HK-2 (cell line): ENCODE data around the gene SYNM.

Source experiments
- DNase-seq: peaks from one replicate; pipeline ENCODE4 v3.0.0-alpha.2; 2018; ENCODE audit not compliant: unreplicated experiment

Gene SYNM

DNA sequence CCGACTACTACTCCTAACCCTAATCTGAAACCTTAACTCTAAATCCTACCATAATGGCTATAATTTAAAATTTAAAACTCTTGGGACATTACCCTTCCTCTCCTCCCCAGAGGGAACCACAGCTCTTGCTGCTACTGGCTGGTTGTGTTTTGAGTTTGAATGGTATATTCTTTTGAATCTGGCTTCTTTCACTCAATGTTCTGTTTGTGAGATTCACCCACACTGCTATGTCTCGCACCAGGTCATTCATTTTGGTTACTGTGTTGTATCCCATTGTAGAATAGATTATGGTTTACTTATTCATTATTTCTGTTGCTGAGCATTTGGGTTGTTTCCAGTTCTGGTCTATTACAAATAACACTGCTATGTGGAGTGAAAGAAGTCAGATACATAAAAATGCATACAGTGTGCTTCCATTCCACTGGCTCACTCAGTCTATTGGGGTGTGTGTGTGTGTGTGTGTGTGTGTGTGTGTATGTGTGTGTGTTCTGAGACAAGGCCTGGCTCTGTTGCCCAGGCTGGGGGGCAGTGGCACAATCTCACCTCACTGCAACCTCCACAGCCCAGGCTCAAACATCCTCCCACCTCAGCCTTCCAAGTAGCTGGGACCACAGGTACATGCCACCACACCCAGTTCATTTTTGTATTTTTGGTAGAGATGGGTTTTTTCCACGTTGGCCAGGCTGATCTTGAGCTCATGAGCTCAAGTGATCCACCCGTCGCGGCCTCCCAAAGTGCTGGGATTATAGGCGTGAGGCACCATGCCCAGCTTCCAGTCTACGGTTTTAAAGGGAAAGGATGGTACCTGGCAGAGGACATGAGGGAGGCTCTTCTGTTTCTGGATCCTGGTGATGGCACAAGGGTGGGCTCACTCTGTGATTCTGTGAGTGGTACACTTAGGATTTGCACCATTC is 19.2 kb upstream of the SYNM start:
- DNase-seq, result no peak

DNA sequence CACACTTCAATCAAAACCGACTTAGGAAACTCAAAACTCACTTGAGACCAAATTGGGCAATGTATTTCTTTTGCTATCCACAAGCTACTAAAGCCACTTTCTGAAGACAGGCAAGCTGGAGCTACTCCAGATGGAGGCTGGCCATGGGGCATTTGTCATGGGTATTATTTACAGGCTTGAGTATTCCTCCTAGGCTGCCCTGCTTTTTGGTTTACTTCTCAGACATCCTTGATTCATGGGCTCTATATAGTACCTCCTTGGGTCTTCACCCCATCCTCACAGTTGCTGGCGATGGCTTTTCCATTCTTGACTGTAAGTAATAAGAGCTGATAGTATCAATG is 18.6 kb upstream of the SYNM start:
- DNase-seq, result no peak

DNA sequence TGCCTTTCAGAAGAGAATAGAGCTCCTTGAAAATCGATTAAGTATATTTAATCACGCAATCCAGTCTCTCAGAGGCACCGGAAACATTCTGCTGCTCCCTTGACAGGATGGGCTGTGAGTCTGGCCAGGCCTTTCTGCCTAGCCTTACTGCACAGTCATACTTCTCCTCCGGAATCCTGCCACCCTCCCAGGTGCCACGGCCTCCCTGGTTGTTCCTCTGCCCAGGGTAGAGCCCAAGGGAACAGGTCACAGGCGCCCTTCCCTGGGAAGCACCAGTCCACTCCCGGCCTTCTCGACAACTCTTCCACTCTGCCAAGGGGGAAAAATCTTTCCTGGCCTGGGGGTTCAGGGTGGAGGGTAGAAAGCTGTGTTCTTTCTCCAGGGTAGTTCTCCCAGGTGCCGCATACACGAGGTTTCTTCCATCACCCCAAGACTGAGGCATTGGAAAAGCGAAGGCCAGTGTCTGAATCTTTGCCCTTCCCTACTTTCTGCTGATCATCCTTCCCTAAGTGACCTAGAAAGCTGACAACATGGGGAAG is 17.4 kb upstream of the SYNM start:
- DNase-seq, result no peak

DNA sequence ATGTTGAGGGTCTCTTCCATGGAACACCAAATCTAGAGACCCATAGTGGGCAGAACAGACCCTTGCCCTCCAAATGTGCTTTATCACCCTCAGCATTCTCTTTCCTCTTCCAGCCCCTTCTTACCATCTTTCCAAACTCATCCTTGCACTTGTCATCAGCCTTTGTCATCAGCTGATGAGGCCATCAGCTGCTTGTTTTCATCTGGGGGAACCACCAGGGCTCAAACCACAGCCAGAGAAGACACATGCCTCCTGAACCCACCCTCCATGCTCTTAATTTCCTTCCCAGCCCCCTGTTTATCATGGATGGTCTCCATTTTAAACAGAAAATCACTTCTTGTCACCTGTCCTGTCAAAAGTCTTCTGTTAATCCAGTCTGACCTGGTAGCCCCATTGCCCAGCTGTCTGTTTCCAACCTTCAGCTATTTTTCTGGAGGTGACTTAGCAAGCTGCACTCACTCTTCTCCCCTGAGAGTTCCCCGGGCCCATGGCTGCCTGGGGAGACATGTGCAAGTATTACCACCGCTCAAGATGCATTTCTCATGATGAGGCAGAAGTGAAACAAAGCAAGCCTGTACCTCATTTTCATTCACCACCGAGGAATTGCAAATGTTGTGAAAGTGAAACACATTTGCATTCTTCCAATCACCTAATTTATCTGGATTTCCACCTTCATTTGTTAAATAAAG is 14.7 kb upstream of the SYNM start:
- DNase-seq, result no peak

DNA sequence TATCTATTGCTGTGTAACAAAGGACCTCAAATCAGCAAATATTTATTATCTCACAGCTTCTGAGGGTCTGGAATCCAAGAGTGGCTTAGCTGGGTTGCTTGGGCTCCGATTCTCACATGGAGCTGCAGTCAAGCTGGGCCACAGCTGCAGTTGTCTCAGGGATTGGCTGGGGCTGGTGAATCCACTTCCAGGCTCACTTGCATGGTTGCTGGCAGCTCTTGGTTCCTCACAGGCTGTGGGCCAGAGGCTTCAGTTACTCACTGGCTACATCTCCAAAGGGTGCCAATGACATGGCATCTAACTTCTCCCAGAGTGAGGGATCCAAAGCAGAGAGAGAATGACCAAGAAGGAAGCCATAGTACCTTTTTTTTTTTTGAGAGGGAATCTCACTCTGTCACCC is 13.9 kb upstream of the SYNM start:
- no peak for DNase-seq

DNA sequence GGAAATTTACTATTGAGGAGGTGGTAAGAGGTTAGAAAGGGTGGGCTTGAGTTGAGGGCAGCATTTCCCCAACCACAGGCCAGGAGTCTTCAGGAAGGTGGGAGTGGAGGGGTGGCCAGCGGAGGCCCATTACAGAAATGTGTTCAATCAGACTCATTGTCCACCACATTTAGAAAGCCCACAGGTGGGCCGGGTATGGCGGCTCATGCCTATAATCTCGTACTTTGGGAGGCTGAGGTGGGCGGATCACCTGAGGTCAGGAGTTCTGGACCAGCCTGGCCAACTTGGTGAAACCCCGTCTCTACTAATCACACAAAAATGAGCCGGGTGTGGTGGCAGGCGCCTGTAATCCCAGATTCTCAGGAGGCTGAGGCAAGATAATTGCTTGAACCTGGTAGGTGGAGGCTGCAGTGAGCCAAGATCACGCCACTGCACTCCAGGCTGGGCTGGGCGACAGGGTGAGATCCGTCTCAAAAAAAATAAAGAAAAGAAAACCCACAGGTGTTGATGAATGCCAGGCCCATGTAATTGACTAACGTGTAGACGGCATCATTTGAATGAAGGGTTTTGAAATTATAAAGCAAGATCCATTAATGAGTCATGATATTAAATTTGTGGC is 12.2 kb upstream of the SYNM start:
- no peak for DNase-seq

DNA sequence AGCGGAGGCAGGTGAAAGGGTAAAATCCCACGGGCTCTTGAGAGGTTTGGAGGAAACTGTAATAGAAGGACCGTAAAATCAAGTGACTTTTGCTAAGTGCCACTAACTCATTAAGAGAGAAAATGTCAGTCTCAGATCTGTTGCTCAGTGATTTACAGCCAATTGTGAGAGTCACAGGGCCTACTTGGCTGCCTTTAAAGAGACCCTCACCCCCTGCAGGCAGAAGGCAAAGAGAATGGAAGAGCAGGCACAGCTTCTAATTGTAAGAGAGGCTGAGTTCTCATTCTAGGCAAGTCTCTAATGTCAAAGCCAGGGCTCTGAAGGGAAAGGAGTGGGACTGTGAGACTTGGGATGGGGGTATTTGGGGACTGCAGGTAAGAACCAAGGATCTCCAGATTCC is 9.3 kb upstream of the SYNM start:
- DNase-seq, result no peak

DNA sequence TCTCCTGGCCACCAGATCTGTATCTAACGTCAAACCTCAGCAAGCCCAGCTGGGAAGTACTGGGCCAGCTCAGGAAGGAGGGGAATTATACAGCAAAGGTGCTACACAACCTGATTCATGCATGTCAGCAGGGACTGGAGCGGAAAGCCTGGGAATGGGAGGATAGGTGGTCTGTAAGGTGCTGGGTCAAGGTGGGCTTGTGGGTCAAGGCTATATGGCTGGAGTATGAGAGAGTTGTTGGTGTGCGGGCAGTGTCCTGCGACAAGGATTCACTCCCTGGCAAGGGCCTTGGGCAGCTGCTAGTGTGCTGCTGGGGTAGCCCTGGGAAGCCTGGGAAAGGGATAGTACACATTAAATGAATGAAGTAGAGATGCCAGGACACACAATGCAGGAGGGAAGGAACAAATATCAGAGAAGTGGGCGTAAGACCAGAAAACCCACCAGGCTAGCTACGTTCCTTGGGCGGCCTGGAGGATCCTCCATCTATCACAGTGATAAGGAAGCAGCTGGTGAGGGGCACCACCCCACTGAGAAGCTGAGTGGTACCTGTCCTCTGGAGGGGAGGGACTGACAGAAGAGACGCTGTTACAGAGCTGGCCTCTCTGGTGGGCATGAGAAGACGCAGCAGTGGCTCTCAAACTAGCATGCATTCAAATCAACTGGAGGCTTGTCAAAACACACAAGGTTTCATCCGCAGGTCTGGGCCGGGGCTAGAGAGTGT is 8.5 kb upstream of the SYNM start:
- no peak for DNase-seq

DNA sequence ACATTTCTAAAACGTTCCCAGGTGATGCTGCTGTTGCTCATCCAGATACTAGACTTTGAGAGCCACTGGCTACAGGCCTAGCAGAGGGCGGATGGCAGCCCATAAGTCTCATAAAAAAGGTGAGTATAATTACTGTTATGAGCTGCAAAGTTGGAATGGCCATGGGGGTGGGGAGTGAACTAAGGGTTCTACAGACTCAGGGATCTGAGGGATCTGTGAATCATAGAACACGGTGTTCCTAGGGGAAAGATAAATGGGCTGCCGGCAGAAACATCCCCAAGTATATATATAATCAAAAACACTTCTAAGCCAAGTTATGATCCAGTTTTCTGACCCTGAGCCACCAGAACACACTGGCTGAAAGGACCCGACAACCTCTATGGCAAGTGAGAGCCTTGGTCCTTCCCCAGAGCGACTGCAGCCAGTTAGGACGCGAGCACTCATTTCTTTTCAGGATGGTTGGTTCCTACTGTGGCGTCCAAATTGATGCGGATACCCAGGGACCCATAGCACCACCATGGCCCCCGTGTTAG is 7.9 kb upstream of the SYNM start:
- DNase-seq, result no peak

DNA sequence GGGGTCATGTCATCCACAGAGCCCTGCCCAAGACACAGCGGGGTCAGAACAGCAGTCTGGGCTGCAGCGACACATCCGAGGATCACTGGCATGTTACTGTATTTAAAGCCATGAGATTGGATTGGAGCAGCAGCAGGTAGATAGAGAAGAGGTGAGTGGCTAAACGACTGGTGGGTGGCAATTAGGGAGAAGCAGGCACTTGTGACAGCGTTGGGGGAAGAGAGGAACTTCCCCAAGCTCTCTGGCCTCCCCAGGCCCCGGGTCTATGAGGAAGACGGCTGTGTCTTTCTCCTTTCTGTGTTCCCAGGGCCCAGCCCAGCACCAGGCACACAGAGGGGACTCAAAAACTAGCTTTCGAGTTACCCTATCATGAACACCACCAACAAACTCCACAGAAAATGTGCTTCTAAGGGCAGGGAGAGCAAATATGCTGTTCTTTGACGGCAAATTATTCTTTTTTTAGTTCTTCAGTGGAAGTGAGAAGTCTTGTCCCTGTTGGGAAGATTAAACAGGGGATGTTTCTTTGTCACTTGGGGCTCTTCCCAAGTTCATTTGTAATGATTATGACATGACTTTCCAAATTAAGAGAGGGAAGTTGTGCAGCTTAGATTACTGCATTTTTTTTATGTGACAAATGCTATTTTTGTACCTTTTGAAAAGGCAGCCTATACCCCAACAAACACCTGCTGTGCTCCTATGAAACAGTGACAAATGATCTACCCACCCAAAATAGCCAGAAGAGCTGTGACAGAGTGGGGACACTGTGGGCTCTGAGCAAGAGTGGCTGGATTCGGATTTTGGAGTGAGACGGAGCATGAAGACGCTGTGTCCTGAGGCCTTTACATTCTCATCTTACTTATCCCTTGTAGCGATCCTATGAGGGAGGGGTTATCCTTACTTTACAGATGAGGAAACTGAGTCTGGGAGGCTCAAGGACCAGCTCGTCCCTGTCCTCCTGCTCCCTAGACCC is 7.2 kb upstream of the SYNM start:
- DNase-seq, result no peak

DNA sequence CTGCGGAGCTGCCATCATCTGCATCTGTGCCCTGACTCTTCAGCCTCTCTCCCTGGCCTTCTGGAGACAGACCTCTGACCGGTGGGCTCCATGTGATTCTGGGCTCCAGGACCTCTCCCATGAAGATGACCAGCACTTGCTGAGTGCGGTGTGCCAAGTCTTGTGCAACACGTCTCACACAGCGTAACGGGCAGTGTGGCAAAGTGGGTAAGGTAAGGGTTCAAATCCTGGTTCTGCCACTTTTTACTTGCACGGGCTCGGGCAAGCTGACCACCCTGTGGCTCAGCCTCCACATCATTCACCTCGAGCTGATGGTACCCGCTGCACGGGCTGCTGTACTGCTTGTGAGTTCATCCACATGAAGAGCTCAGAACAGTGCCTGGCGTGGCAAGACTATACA is 6.5 kb upstream of the SYNM start:
- DNase-seq, result no peak

DNA sequence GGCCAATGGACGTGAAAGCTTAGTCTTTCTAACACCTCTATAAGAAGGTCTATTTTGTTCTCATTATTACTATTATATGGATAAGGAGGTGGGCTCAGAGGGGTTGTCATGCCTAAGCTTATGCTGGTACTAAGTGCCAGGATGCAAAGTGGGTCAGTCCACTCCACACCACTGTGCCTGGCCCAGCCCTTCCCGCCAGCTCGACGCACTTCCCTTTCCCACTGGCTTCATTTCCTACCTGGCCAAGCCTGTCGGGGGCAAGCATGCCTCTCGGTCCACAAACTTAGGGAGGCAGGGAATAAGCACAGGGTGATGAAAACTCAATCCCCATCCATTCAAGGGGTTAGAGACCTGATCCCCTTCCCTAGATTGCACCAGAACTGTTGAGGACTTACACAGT is 5.9 kb upstream of the SYNM start:
- no peak for DNase-seq

DNA sequence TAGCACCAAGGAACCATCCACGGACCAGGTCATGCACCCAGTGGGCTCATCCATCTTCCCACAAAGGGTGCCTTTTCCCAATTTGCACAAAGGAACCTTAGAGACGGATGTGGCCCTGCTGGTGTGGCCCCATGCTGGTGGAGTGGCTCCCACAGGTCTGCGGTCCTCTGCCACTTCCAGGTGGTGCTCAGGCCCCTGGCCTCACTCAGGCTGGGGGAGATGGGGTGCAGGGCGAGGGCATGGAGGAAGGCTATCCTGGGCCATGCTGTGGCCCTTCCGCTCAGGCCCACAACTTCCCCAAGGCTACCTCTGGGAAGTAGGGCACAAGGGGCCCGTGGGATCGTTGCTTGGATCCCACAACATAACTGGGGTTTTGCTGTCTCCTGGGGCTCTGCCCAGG is 5.2 kb upstream of the SYNM start:
- no peak for DNase-seq

DNA sequence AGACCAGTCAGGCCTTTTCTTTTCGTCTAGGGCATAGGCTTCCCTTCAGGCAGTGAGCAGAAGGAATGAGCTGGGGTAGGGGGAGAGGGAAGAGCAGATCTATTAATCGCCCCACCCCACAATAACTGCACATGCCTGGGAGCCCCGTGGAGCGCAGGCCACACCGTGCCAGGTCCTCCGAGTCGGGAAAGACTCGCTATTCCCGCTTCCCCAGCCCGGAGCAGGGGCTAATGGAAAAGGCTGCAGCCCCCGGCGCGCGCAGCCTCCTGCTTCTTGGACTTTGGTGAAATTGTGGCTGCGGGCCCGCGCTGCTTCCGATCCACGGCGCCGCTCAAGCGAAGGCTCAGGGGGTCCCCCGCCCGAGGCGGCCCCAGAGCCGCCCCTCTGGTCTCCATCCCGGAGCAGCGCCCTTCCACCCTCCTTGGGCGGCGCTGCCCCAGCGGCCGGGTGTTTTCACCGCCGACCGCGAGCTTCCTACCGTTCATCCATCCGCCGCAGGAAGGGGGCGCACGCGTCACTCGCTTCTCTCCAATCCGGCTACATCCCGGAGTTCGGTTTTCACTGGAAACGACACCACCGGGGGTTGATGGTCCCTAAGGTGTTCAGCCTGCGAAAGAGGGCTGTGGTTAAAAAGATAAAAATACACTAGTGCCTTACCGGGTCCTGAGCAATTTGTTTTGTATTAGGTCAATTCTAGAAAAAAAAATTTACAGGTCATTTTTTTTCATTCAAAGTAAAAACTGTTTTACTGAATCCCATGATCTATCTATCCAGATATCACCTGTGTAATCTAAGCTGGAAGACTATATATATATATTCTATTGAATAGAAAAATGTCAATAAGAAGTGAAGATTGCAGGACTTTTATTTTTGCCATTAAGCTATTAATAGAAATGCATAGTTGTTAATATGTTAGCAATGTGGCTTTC is 4.4 kb upstream of the SYNM start:
- DNase-seq, result peak; percentile 66

DNA sequence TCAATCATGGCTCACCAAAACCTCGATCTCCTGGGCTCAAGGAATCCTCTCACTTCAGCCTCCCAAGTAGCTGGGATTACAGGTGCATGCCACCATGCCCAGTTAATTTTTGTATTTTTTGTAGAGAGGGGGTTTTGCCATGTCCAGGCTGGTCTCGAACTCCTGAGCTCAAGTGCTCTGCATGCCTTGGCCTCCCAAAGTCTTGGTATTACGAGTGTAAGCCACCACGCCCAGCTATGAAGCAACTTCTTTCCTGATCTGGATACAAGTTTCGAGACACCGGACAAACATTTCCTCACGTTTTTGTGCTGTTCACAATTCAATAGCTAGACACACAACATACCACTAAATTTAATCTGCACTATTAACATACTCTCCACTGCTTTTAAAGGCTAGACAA is 3.4 kb upstream of the SYNM start:
- DNase-seq, result no peak

DNA sequence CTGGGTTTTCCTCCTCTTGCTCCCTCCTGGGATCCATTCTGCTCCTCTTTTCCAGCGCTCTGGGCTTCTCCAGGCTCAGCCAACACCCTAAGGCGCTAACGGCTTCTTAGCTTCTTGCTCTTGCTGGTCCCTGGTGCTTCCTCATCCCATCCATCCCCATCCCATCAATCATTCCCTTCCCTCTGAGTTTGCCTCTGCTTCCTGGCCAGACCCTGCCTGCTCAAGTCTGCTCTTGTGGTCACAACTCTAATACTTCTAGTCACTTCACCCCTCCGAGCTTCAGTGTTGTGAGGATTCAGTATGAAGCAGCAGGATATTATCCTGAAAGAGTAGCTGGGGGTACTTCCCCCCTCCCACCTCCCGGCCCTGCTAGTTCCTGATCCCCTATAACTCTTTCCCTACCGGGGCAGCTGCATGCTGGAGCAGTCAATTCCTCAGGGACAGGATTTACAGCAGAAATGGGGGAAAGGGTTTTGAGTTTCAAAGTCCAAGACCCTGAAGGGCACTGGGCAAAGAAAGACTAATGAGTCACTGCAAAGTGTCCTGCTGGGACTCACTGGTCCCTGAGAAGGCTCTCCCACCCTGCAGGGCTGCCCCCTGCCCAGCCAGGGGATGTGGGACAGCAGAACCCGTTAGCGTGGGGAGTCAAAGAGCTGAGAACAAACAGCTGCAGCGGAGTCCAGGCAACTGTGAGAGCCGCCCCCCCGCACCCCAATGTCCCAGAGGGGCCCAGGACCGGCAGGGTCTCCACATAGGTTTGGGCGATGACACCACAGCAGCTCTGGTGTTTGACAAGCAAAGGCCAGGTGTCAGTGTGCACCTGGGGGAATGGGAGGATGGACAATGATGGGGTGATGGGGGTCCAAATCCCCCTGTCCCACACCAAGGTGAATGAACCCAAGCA is 2.3 kb upstream of the SYNM start:
- DNase-seq, result no peak

DNA sequence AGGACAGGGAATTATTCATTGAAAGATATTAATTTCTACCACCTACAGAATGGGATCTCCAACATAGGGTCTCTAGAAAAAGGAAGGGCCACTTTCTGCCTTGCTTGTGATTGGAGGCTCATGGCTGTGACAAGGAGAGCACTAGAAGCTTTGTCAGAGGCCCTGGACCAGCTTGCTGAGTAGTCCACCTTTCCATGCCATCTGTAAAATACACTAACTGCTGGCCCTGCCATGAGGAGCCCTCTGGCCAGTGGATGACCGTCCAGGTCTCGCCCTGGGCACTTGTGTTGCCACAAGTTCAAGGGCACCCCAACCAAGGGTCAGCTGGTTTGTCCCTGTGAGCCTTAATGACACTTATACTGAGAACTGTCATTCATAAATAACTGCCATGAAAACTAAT is 1.6 kb upstream of the SYNM start:
- no peak for DNase-seq

DNA sequence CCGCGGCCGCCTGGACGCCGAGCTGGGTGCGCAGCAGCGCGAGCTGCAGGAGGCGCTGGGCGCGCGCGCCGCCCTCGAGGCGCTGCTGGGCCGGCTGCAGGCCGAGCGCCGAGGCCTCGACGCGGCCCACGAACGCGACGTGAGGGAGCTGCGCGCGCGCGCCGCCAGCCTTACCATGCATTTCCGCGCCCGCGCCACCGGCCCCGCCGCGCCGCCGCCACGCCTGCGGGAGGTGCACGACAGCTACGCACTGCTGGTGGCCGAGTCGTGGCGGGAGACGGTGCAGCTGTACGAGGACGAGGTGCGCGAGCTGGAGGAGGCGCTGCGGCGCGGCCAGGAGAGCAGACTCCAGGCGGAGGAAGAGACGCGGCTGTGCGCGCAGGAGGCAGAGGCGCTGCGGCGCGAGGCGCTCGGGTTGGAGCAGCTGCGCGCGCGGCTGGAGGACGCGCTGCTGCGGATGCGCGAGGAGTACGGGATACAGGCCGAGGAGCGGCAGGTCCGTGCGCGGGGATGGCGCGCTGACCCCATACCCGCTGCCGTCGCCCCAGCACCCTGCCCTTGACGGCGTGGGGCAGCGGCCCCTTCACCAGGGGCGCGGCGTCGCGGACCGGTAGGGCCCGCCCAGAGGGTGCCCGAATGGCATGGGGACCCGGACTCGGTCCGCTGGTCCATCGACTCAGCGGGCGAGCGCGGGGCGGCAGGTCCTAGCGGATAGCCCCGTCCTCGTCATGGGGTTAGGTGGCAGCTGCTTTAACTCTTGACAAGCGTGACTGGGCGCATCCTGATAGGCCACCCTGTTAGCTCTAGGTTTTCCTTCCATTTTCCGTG is 848 bp downstream of the SYNM start:
- peak; percentile 69 for DNase-seq
